Sciatic nerve (tissue), 2 donors: Measurements from ENCODE around the gene TNIK. TPM values are rescaled to one million over a fixed set of nuclear protein-coding genes. Genes with fewer than 3 reads are reported as not detected.

Source experiments
- ATAC-seq: fragments of 200-7000 bp; cut with Tn5 transposase; one replicate; pipeline ENCODE4 v1.9.1; 2020; ENCODE audit warnings: mild to moderate bottlenecking, moderate library complexity
- DNase-seq: peaks from one replicate; pipeline ENCODE4 v3.0.0-alpha.2; 2020; ENCODE audit warnings: low spot score
- intact Hi-C: fragments of 100-400 bp; cut with DNase I; formaldehyde crosslinking; loops from one replicate; pipeline ENCODE4 v1.14.2; 2022
- total RNA-seq: library from RNA; stranded (reverse); fragmentation: NEBNext Ultra II Directional; extraction: Animal tissue kit (Norgen Biotek cat#: 25700); gene quantifications from one replicate; pipeline ENCODE4 v1.2.1, GENCODE V29; 2021
- donor health status: DM: no; HTN: no; CAD: no.
- donor health status: DM: no; HTN: no; CAD: no.

The TNIK gene
- total RNA-seq, 1 donor from 2014 or later: 9.5 TPM

- ATAC-seq (no peak), DNase-seq (no peak)
- intact Hi-C loops: no loop called here
These were observed 225.8 kb downstream of the TNIK start for GRCh38 chr3:171234298-171235010.

- DNase-seq (no peak), ATAC-seq (no peak)
- intact Hi-C loops: no loop called here
These were observed 228.8 kb downstream of the TNIK start for GRCh38 chr3:171231361-171231760.

GRCh38 chr3:171230865-171231264 is 229.3 kb downstream of the TNIK start:
- intact Hi-C loops: no loop called here
- no peak for ATAC-seq

GRCh38 chr3:171229173-171229572 is 231.0 kb downstream of the TNIK start:
- DNase-seq (no peak), ATAC-seq (no peak)
- intact Hi-C loops: no loop called here

More at GRCh38 chr3:171230865-171231264, 229.3 kb downstream of the TNIK start:
- no peak for DNase-seq

GRCh38 chr3:171228240-171228639 is 232.0 kb downstream of the TNIK start:
- intact Hi-C loops: no loop called here
- no peak for ATAC-seq

DNA sequence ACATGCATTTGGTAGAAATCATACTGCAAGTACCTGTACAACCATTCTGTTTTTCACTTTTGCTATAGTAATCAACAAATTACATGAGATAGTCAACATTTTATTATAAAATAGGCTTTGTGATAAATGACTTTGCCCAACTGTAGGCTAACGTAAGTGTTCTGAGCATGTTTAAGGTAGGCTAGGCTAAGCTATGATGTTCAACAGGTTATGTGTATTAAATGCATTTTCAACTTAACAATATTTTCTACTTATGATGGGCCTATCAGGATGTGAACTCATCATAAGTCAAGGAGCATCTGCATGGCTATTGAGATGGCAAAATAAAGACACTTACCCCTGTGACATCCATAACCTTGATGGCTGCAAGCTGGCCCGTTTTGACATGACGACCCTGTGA is 232.4 kb downstream of the TNIK start:
- DNase-seq: no peak
- intact Hi-C loops: no loop called here
- no peak for ATAC-seq

More at GRCh38 chr3:171228240-171228639, 232.0 kb downstream of the TNIK start:
- no peak for DNase-seq

GRCh38 chr3:171227359-171227758 is 232.8 kb downstream of the TNIK start:
- ATAC-seq: no peak
- no peak for DNase-seq
- intact Hi-C loops: no loop called here

GRCh38 chr3:171226794-171227193 is 233.4 kb downstream of the TNIK start:
- DNase-seq (no peak), ATAC-seq (no peak)
- intact Hi-C loops: no loop called here

- no peak for ATAC-seq
- intact Hi-C loops: no loop called here
- no peak for DNase-seq
These were observed 234.5 kb downstream of the TNIK start for GRCh38 chr3:171225708-171226107.

GRCh38 chr3:171225165-171225564 is 235.0 kb downstream of the TNIK start:
- ATAC-seq: no peak
- no peak for DNase-seq
- intact Hi-C loops: no loop called here

DNA sequence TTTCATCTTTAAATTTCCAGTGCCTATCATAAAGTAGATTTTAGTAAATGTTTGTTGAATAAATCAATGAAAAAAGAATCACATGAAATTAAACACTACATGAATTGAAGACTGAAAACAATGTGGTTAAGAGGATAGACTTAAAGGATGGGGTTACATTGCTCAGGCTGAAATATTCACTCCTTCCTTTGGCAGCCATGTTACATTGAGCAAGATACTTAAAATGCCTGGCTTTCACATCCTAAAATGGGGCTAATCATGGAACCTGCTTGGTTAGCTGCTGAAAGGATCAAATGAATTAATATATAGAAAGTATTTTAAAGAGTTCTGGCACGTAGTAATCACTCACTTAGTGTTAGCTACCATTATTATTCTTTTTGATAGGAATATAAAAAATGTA is 236.8 kb downstream of the TNIK start:
- intact Hi-C loops: no loop called here
- DNase-seq: no peak
- no peak for ATAC-seq

- ATAC-seq (no peak), DNase-seq (no peak)
- intact Hi-C loops: no loop called here
These were observed 237.2 kb downstream of the TNIK start for GRCh38 chr3:171222995-171223394.

GRCh38 chr3:171221597-171221996 is 238.6 kb downstream of the TNIK start:
- ATAC-seq: no peak
- DNase-seq: no peak
- intact Hi-C loops: no loop called here

GRCh38 chr3:171221104-171221503 is 239.1 kb downstream of the TNIK start:
- no peak for ATAC-seq
- DNase-seq: no peak
- intact Hi-C loops: no loop called here

- intact Hi-C loops: no loop called here
- DNase-seq: no peak
- ATAC-seq: no peak
These were observed 240.9 kb downstream of the TNIK start for GRCh38 chr3:171219258-171219657.

DNA sequence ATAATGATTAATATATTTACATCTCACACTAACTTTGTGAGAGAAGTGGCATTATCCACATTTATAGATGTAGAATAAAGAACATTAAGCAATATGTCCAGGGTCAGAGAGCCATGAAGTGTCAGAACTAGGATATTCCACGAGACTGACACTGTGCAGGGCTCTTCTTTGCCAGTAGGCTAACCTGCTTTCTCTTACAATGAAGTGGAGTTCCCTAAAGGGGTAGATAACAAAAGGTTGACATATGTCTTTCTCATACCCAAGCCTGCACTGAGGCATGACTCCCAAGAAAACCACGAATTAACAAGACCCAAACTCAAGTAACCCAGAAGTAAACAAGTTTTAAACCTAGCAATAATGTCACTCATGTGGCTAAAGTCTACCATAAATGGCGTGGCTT is 242.1 kb downstream of the TNIK start:
- no peak for ATAC-seq
- intact Hi-C loops: no loop called here
- DNase-seq: no peak

- no peak for ATAC-seq
- no peak for DNase-seq
- intact Hi-C loops: no loop called here
These were observed 246.3 kb downstream of the TNIK start for GRCh38 chr3:171213907-171214306.

- intact Hi-C loops: no loop called here
- no peak for DNase-seq
- no peak for ATAC-seq
These were observed 247.0 kb downstream of the TNIK start for GRCh38 chr3:171213178-171213577.

- DNase-seq (no peak), ATAC-seq (no peak)
- intact Hi-C loops: no loop called here
These were observed 247.6 kb downstream of the TNIK start for GRCh38 chr3:171212648-171213047.

- intact Hi-C loops: no loop called here
- DNase-seq (no peak), ATAC-seq (no peak)
These were observed 253.9 kb downstream of the TNIK start for GRCh38 chr3:171206283-171206682.

- DNase-seq (no peak), ATAC-seq (no peak)
- intact Hi-C loops: no loop called here
These were observed 255.3 kb downstream of the TNIK start for GRCh38 chr3:171204942-171205341.
